ENCODE data around the gene USP32.

GRCh38 chr17:60422162-60422665 is 30.3 kb upstream of the USP32 start, which contains the start of gene CHCT1:
- TF ChIP-seq CTCF (IDR thresholded peaks at IDR 0.05), result no peak
- TF ChIP-seq POLR2A (IDR thresholded peaks at IDR 0.05), result no peak
